Measurements from ENCODE around the gene RGS8.

DNA sequence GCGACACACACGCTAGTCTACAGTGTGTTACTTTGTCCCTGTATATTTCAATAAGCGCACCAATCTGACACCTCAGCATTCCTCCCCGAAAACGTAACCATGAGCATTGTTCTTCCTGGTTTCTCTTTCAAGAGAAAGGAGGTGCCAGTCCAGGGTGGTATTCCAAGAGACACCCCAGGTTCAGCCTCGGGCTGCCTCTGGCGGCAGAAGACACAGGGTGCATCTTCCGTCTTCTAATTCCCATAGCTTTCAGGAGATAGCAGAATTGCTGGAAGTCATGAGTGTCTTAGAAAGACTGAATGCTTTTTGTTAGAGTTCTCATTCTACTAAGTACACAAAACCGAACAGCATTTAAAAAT lies 15.9 kb upstream of the RGS8 start:
- TF ChIP-seq SUZ12 (IDR thresholded peaks at IDR 0.05; ENCODE audit: extremely low read depth, insufficient read depth, insufficient read length) = no peak
- TF ChIP-seq ZNF274 (IDR thresholded peaks at IDR 0.05; ENCODE audit: low read depth, low read length) = no peak
- TF ChIP-seq YY1 (IDR thresholded peaks at IDR 0.05; ENCODE audit: insufficient read depth, insufficient read length) = no peak

Measured in NT2/D1 (cell line).